Measurements from ENCODE around the gene TACC2.

GRCh38 chr10:122240401-122240800 is 251.4 kb downstream of the TACC2 start:
- TF ChIP-seq CTCF (conservative IDR thresholded peaks at IDR 0.05; ENCODE audit: low read length) (no peak), EZH2phosphoT487 (IDR thresholded peaks at IDR 0.05; ENCODE audit: borderline replicate concordance, low read depth, low read length) (no peak)

Data from OCI-LY7 (cell line).